AG09319 (cell line): ENCODE measurements around the gene PPP3R1.
"Not testable (repeated sequence)": the region's sequence is repeated elsewhere in the genome, so short reads cannot be mapped to it uniquely, and the experiment has no call there.

ENCODE experiments used
- DNase-seq: peaks from one replicate; pipeline ENCODE4 v3.0.0-alpha.2; 2010; ENCODE audit warnings: low read depth; ENCODE audit errors: extremely low read depth
- TF ChIP-seq, protein P1 (sequence below): IDR thresholded peaks from 2 replicates; pipeline ENCODE4 v1.5.1; 2011; ENCODE audit warnings: low read depth, mild to moderate bottlenecking, inconsistent platforms, low read length, moderate library complexity

Gene PPP3R1

DNA sequence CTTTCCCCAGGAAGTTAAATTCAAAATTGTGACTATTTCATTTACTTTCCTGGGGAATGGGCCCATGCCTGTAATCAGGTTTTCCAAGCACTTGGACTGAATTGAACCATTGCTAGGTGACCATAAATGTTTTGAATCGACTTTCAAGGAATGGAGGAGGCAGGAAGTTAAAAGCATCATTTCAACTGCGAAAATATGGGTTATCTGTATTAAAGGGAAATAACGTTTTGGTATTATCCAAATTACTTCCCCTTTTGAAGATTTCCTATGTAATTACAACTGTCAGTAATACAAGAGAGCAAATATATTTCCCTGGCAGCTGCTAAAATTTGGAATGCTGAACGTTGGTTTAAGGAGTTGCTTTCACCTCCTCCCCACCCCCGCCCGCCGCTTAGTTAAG is 75.7 kb downstream of the PPP3R1 start:
- TF ChIP-seq, protein P1, sequence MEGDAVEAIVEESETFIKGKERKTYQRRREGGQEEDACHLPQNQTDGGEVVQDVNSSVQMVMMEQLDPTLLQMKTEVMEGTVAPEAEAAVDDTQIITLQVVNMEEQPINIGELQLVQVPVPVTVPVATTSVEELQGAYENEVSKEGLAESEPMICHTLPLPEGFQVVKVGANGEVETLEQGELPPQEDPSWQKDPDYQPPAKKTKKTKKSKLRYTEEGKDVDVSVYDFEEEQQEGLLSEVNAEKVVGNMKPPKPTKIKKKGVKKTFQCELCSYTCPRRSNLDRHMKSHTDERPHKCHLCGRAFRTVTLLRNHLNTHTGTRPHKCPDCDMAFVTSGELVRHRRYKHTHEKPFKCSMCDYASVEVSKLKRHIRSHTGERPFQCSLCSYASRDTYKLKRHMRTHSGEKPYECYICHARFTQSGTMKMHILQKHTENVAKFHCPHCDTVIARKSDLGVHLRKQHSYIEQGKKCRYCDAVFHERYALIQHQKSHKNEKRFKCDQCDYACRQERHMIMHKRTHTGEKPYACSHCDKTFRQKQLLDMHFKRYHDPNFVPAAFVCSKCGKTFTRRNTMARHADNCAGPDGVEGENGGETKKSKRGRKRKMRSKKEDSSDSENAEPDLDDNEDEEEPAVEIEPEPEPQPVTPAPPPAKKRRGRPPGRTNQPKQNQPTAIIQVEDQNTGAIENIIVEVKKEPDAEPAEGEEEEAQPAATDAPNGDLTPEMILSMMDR, result no peak
- no peak for DNase-seq

DNA sequence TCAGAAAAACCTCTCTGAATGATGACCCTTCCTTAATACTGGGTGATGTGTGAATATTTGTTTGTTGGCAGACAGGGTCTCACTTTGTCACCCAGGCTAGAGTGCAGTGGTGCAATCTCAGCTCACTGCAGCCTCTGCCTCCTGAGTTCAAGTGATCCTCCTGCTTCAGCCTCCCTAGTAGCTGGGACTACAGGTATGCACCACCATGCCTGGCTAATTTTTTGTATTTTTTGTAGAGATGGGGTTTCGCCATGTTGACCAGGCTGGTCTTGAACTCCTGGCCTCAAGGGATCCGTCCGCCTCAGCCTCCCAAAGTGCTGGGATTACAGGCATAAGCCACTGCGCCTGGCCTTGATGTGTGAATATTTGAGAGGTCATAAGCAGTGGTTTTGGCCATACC is 77.1 kb downstream of the PPP3R1 start:
- DNase-seq, result not testable (repeated sequence)

DNA sequence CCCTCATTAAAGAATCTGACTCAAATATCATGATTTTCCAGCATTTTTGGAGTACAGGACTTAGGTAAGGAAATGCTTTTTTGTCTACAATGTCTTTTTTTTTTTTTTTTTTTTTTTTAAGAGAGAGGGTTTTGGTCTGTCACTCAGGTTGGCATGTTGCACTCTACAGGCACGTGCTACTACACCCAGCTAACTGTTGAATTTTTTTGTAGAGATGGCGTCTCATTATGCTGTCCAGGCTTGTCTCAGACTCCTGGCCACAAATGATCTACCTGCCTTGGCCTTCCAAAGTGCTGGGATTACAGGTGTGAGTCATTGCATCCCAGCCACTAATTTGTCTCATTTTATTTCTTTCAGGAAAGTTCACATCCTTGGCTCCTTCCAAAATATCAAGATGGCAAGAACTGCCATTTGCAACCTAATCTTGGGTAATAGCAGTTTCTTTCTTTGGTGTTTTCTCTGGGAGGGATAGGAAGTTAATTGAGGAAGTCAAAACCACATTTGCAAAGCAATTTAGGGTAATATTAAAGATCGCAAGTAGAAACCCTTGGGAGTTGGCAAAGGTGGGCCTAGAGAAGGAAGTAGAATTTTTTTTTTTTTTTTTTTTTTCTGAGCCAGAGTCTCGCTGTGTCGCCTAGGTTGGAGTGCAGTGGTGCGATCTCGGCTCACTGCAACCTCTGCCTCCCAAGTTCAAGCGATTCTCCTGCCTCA is 79.2 kb downstream of the PPP3R1 start:
- TF ChIP-seq, protein P1, result no peak
- no peak for DNase-seq

DNA sequence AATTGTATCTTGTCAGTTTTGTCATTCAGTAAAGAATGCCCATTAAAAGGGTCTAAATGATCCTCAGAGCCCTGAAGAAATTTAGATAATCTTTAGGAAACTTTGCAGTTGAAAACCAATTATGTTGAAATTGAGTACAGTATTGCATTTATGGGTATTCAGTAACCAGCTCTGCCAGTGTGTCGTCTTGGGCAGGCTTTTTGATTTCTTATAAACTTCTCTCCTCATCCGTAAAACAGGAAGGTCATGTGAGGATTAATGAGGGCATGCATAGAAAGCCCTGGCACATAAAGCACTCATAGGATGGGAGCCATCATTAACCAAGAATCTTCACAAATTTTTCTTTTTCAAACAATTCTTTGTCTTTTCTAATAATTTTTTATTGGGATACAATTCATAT is 79.8 kb downstream of the PPP3R1 start:
- TF ChIP-seq, protein P1, result no peak
- no peak for DNase-seq

DNA sequence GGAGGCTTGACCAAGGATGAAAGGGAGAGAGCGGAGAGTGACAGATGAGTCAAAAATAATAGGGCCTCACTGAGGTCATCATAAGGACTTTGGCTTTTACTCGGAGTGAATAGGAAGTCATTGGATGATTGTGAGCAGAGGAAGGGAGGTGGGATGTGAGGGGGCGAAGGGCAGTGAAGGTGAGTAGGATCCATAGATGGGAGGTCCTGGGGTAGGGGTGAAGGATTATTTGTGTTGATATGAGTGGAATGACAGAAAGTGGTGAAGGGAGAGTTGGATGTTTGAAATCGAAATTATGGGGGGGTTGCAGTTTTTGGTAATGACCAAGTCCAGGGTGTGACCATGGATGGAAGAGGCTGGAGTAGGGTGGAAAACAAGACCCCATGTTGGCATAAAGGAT is 80.6 kb downstream of the PPP3R1 start:
- no peak for DNase-seq
- TF ChIP-seq, protein P1, result no peak

DNA sequence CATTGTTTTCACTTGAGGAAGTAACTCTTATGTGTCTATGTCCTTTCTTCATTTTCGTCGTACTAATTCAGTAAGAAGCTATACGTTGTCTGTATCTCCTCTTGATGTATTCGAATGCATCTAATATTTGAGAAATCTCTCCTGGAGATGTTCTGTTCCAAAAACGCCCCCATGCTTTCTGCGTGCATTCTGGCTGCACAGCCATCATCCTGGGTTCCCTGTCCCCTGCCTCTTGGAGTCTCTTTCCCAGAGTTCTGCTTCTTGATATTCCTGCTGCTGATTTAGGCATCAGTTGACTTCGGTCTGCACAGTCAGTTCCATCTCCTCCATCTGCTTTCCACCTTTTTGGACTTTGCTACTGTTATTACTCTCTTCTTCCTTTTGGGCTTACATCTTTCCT is 81.2 kb downstream of the PPP3R1 start:
- DNase-seq, result no peak
- TF ChIP-seq, protein P1, result no peak

DNA sequence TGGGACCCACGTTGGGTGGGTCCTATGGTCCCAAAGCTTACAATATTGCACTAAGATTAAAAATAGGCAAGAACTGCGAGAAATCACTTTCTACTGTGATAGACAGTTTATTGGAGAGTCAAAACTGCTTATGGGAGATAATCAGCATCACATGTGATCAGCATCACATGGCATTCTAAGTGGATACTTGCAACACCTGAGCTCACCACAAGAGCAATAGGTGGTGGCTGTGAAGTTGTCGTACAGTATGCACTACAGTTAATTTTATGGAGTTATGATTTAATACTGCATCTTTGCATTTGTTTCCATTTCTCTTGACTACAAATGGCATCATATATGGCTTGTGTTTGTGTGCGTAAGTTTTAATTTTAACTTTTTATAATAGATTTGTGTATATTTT is 83.0 kb downstream of the PPP3R1 start:
- DNase-seq, result no peak
- TF ChIP-seq, protein P1, result no peak

DNA sequence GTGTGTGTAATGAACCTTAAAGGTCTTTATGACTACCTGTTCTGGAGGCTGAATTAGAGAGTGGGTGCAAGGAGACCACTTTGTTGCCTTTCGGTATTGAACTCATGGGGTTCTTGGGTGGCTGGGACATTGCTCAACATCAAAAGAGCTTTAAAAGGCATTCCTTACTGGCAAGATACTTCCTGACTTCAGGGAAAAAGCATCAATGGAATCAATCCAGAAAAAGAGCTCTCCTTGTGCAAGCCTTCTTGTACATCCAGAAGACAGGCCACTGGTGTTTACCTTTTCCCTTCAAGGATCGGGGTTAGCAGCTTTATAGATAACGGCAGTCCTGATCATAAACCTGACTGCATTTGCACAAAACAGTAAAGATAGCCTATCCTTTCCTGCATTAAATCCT is 85.1 kb downstream of the PPP3R1 start:
- DNase-seq, result no peak
- TF ChIP-seq, protein P1, result no peak
